GM21619 (cell line): ENCODE data around the gene FAAH2.
"Not testable (repeated sequence)": the region's sequence is repeated elsewhere in the genome, so short reads cannot be mapped to it uniquely, and the experiment has no call there.

ENCODE experiments used
- ATAC-seq: cut with Tn5 transposase; IDR thresholded peaks from one replicate; pipeline ENCODE4 v1.9.1; 2021; ENCODE audit not compliant: unreplicated experiment

Gene FAAH2

GRCh38 chrX:57286507-57287251 lies at the start of gene FAAH2:
FAAH2 (plus strand) TSS chrX:57286706; CDS start chrX:57286826, 120 bp downstream.
- ATAC-seq = peak; percentile 94

GRCh38 chrX:57241967-57242366 lies 44.5 kb upstream of the FAAH2 start:
- no peak for ATAC-seq

GRCh38 chrX:57251965-57252364 lies 34.5 kb upstream of the FAAH2 start:
- no peak for ATAC-seq

GRCh38 chrX:57265126-57265525 lies 21.4 kb upstream of the FAAH2 start:
- no peak for ATAC-seq

GRCh38 chrX:57266275-57266674 lies 20.2 kb upstream of the FAAH2 start:
- ATAC-seq = no peak

- no peak for ATAC-seq
Observed at GRCh38 chrX:57266871-57267270, 19.6 kb upstream of the FAAH2 start.

- ATAC-seq = no peak
Observed at GRCh38 chrX:57267308-57267707, 19.2 kb upstream of the FAAH2 start.

- no peak for ATAC-seq
Observed at GRCh38 chrX:57270980-57271379, 15.5 kb upstream of the FAAH2 start.

GRCh38 chrX:57282568-57282967 lies 3.9 kb upstream of the FAAH2 start:
- no peak for ATAC-seq

GRCh38 chrX:57285001-57285400 lies 1.5 kb upstream of the FAAH2 start:
- no peak for ATAC-seq

GRCh38 chrX:57289089-57289488 lies 2.6 kb downstream of the FAAH2 start:
- ATAC-seq = no peak

GRCh38 chrX:57294961-57295360 lies 8.5 kb downstream of the FAAH2 start:
- ATAC-seq = no peak

GRCh38 chrX:57295679-57296078 lies 9.2 kb downstream of the FAAH2 start:
- not testable (repeated sequence) for ATAC-seq

- ATAC-seq = no peak
Observed at GRCh38 chrX:57313583-57314215, 27.2 kb downstream of the FAAH2 start.

- ATAC-seq = no peak
Observed at GRCh38 chrX:57329008-57329407, 42.5 kb downstream of the FAAH2 start.

- ATAC-seq = not testable (repeated sequence)
Observed at GRCh38 chrX:57335790-57336189, 49.3 kb downstream of the FAAH2 start.

GRCh38 chrX:57353472-57354132 lies 67.1 kb downstream of the FAAH2 start:
- no peak for ATAC-seq

- ATAC-seq = no peak
Observed at GRCh38 chrX:57364145-57364544, 77.6 kb downstream of the FAAH2 start.

GRCh38 chrX:57366430-57366829 lies 79.9 kb downstream of the FAAH2 start:
- ATAC-seq = no peak

GRCh38 chrX:57367649-57368048 lies 81.1 kb downstream of the FAAH2 start:
- ATAC-seq = no peak

- ATAC-seq = no peak
Observed at GRCh38 chrX:57368158-57368557, 81.7 kb downstream of the FAAH2 start.

GRCh38 chrX:57379296-57379695 lies 92.8 kb downstream of the FAAH2 start:
- ATAC-seq = no peak
